PFSK-1 (cell line): ENCODE data around the gene IL1RN.

Experiments used
- POLR2AphosphoS5 ChIP-seq: IDR thresholded peaks from 2 replicates; pipeline ENCODE4 v1.6.1; 2012; ENCODE audit warnings: low read depth, mild to moderate bottlenecking, control low read depth, low read length, moderate library complexity
- SIN3A ChIP-seq: IDR thresholded peaks from 2 replicates; pipeline ENCODE4 v1.6.1; 2012; ENCODE audit warnings: mild to moderate bottlenecking, low read length, moderate library complexity, borderline replicate concordance; ENCODE audit not compliant: insufficient read depth
- TAF1 ChIP-seq: IDR thresholded peaks from 2 replicates; pipeline ENCODE4 v1.6.1; 2012; ENCODE audit warnings: low read length, control low read depth, borderline replicate concordance; ENCODE audit not compliant: insufficient read depth
- TF ChIP-seq, protein P1 (sequence below), 2 experiments: IDR thresholded peaks; 2 replicates each; pipeline versions ENCODE4 v1.6.1 to v1.8.0; 2011 to 2012; ENCODE audit warnings: low read depth in 2 of 2, low read length in 2 of 2, control low read depth in 1 of 2, inconsistent platforms in 1 of 2, mild to moderate bottlenecking in 1 of 2, moderate library complexity in 1 of 2; ENCODE audit not compliant: insufficient read depth in 1 of 2

DNA sequence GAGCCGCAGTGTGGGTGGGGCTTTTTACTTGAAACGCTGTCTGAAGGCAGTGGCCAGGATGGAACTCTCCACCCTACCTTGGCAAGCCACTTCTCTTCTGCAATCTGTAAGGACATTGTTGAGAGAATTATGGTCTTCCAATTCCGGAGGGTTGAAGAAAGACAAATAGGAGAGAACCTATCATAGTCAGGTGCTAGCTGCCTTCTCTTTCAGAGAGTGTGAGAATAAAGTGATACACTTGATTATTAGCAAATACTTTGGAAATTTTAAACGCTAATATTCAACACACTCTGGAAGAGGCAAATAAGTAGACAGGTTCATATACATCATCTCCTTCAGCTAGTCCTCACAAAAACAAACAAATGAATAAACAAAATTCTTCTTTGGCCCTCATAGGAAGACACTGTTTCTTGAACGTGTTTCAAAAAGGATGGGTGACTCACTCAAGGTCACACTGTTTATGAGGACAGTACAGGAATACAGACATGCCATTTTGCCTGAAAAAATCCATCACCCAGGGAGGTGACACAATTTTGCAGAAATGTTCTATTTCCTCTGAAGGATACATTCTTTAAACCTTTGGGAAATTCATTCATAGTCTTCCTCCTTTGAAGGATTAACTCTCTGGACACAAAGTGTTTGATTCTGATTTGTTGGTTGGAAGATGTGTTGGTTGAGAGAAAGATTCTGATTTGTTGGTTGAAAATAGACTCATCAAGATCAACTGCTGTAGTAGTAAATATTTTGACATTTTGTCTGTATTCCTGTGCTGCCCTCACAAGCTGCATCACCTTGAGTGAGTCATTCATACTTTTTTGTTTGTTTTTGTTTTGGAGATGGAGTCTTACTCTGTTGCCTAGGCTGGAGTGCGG is 2.2 kb upstream of the IL1RN start:
- TF ChIP-seq SIN3A (no peak), TAF1 (no peak), POLR2AphosphoS5 (no peak)
- TF ChIP-seq, protein P1, sequence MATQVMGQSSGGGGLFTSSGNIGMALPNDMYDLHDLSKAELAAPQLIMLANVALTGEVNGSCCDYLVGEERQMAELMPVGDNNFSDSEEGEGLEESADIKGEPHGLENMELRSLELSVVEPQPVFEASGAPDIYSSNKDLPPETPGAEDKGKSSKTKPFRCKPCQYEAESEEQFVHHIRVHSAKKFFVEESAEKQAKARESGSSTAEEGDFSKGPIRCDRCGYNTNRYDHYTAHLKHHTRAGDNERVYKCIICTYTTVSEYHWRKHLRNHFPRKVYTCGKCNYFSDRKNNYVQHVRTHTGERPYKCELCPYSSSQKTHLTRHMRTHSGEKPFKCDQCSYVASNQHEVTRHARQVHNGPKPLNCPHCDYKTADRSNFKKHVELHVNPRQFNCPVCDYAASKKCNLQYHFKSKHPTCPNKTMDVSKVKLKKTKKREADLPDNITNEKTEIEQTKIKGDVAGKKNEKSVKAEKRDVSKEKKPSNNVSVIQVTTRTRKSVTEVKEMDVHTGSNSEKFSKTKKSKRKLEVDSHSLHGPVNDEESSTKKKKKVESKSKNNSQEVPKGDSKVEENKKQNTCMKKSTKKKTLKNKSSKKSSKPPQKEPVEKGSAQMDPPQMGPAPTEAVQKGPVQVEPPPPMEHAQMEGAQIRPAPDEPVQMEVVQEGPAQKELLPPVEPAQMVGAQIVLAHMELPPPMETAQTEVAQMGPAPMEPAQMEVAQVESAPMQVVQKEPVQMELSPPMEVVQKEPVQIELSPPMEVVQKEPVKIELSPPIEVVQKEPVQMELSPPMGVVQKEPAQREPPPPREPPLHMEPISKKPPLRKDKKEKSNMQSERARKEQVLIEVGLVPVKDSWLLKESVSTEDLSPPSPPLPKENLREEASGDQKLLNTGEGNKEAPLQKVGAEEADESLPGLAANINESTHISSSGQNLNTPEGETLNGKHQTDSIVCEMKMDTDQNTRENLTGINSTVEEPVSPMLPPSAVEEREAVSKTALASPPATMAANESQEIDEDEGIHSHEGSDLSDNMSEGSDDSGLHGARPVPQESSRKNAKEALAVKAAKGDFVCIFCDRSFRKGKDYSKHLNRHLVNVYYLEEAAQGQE (IDR thresholded peaks at IDR 0.05; ENCODE audit: insufficient read depth in 1 of 2, low read depth in 2 of 2, low read length in 2 of 2), result no peak
